ENCODE results near the gene HLA-DPA1.

- TF ChIP-seq CTCF (IDR thresholded peaks at IDR 0.05) (no peak), EZH2 (IDR thresholded peaks at IDR 0.05; ENCODE audit: borderline replicate concordance, insufficient read depth, low read depth, low read length, poor library complexity, severe bottlenecking) (no peak)
Observed at GRCh38 chr6:33029328-33030184, 43.9 kb downstream of the HLA-DPA1 start.
